Peyer's patch (tissue), 4 donors: ENCODE measurements around the gene NOC4L.

Experiments used
- CTCF ChIP-seq, 6 experiments: fragments of 450-650 bp in 4 of 6; fragments of 200-600 bp in 2 of 6; sonication (generic) in 1 of 6; IDR thresholded peaks; one replicate each; pipeline ENCODE4 v1.5.1; 2017 to 2019; ENCODE audit warnings: antibody characterized with exemption in 6 of 6, mild to moderate bottlenecking in 3 of 6, moderate library complexity in 1 of 6
- POLR2A ChIP-seq, 2 donors: fragments of 450-650 bp; IDR thresholded peaks; one replicate each; pipeline ENCODE4 v1.5.1; 2017; ENCODE audit warnings: antibody characterized with exemption in 2 of 2, mild to moderate bottlenecking in 2 of 2, moderate library complexity in 2 of 2

DNA sequence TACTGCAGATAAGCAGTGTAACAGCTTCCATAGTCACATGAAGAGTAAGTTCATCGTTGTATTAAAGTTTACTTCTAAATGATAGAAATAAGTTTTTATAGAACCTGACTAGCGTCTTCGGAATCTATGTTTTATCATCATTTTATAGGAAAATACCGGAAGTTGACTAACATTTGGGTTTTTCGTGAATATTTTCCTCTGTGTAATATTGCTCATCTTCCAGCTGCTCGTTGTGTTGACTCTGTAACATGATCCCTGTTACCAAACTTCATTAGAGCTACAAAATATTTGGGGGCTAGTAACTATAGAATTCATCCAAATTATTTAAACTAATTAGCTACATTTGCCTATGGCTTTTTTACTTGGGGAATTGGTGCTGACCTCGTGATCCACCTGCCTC is 37.3 kb upstream of the NOC4L start:
- TF ChIP-seq CTCF (IDR thresholded peaks at IDR 0.05) (no peak), POLR2A (IDR thresholded peaks at IDR 0.05) (no peak)
